ENCODE measurements around the gene MR1.
"Not testable (repeated sequence)": the region's sequence is repeated elsewhere in the genome, so short reads cannot be mapped to it uniquely, and the experiment has no call there.

The MR1 gene

DNA sequence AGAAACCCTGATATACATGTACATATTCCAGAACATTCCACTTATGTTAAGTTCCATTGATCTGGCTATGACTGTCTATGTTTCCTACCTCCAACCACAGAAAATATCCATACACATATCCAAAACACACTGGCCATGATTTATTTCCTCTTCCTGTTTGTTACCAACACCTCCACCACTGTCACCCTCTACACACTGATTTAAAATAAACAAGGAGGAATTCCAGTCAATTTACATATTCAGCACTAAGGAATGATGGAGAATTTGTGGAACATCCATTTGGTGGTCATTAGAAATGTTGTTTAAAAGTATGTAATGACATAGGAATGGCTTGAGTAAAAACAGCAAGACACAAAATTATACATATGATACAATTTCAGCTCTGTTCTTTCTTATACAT is 5.6 kb upstream of the MR1 start:
- DNase-seq (ENCODE audit: extremely low spot score, insufficient read length, low read depth) (no peak), FAIRE-seq (no peak)

DNA sequence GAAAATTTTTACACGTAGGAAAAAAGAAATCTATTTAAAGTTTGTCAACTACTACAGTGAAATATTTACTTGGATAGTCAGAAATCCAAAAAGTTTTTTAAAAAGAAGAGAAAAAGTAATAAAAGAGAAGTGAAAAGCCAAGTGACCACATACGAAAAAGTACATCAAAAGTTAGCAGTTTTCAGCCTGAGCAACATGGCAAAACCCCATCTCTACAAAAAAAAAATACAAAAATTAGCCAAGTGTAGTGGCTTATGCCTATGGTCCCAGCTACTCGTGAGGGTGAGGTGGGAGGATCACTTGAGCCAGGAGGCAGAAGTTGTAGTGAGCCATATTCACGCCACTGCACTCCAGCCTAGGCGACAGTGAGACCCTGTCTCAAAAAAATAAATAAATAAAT is 5.2 kb upstream of the MR1 start:
- DNase-seq (ENCODE audit: extremely low spot score, insufficient read length, low read depth): no peak
- no peak for FAIRE-seq

DNA sequence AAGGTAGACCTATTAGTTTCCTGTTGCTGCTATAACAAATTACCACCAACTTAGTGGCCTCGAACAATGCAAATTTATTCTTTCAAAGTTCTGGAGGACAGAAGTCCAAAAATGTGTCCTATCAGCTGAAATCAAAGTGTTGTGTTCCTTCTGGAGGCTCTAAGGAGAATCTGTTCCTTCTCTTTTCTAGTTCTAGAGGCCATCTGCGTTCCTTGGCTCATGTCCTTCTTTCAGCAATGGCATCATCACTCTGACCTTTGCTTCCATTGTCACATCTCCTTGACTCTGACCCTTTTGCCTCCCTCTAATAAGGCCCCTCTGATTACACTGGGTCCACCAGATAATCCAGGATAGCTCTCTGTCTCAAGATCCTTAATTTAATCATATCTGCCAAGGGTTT is 1.2 kb upstream of the MR1 start:
- FAIRE-seq (no peak), DNase-seq (ENCODE audit: extremely low spot score, insufficient read length, low read depth) (no peak)

DNA sequence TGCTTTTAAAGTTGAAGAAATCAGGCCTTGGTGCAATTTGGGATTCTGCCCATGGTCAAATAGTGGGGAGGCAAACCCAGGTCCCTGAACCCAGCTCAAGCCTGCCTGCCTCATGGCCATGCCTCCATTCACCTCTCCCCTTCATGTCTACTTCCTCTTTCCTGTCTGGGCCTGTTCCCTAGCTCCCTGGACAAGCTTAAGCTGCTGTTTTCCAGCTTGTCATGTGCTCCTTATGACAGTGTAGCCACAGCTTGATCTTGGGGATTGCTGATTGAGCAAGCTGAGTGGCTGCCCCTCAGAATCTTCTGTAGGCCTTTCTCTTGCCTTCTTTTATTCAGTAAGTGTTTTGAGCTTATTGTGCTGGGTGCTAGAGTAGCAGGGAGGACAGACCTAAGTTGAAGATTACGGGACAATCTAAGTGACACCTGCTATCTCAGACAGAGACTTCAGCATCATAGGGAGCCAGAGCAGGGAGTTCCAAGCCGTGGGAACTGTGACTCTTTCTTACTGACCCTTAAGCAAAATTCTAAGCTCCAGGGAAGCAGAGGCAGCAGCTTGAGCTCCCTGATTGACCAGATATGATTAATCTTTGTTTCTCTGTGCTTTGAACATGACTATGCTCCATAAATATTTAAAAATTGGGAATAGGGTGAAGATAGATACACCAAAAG is 520 bp upstream of the MR1 start:
- FAIRE-seq (peak; percentile 73), DNase-seq (ENCODE audit: extremely low spot score, insufficient read length, low read depth) (no peak)

DNA sequence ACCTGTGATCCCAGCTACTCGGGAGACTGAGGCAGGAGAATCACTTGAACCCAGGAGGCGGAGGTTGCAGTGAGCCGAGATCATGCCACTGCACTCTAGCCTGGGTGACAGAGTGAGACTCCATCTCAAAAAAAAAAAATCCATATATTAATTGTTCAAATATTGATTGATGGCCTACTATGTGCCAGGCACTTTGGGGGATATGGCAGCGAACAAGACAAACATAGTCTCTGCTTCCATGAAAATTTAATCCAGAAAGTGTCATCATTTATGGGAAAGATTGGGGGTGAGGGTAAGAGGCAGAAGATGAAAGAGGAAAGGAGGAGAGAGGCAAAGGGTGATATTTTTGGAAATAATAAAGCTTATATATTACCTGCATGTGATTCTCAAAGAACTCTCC is 1.4 kb downstream of the MR1 start:
- not testable (repeated sequence) for DNase-seq (ENCODE audit: extremely low spot score, insufficient read length, low read depth); FAIRE-seq

DNA sequence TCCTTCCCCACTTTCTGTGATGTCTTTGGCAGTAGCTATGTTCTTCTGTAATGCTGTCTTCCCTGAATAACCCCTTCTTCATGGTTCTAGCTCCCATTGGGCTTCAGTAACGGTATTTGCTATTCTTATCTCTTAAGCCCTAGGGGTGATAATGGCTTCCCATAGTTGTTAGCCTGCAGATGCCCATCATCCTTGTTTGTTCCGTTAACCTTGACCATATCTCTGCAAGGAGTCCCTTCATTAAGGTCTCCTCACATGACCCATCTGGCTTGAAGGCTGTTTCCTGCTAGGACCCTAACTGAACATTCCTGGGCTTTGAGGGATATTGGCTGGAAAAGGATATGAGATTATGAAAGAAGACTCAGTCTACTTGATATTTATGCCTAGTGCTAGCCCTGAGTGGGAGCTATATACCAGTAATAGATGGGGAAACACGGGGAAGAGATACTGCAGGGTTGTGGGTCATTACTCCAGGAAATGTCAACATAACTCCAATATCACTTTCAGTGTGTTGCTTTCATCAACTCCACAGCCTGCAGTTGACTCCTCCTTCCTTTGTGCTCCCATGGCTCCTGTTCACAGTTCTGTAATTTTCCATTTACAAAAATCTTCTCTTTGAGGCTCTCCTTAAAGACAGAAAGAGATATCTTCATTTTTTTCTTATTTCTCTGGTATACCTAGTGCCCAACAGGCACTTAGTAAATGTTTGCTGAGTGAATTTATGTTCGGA is 2.5 kb downstream of the MR1 start:
- DNase-seq (ENCODE audit: extremely low spot score, insufficient read length, low read depth): no peak
- FAIRE-seq: no peak

DNA sequence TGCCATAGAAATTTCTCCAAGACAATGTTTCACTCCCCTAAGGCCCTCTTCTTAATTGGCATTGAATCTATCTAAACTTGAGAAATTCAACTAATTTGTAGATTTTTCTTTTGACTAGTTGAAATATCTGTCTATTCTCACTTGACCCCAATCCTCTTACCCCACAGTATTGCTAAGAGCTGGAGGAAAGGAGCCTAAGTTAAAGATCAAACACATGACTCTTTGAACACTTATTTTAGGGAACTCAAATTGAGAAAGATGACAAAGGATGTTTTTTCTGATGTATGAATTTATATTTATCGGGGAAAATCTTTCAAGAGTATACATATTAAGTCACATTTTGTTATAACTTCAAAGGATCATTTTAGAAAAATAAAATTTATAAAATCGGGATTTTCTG is 3.6 kb downstream of the MR1 start:
- no peak for DNase-seq (ENCODE audit: extremely low spot score, insufficient read length, low read depth)
- no peak for FAIRE-seq

DNA sequence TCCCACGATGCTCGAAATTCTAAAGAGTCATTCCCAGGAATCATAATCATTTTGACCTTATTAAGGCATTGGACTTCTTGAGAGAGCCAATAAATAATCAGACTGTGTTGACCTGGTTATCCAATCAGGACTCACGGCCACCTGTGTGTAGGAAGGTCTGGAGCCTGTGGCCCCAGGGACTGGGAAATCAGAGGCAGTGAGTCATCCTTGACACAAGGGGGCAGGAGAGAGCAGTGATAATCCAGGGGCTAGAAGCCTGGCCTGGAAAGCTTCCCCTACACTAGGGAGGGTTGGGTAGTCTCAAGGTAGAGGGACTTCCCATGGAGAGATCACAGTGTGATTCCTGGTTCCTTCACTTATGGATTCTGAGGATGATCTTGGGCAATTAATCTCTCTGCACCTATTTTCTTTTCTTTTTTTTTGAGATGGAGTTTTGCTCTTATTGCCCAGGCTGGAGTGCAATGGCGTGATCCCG is 4.7 kb downstream of the MR1 start:
- FAIRE-seq (peak; percentile 87), DNase-seq (ENCODE audit: extremely low spot score, insufficient read length, low read depth) (no peak)

DNA sequence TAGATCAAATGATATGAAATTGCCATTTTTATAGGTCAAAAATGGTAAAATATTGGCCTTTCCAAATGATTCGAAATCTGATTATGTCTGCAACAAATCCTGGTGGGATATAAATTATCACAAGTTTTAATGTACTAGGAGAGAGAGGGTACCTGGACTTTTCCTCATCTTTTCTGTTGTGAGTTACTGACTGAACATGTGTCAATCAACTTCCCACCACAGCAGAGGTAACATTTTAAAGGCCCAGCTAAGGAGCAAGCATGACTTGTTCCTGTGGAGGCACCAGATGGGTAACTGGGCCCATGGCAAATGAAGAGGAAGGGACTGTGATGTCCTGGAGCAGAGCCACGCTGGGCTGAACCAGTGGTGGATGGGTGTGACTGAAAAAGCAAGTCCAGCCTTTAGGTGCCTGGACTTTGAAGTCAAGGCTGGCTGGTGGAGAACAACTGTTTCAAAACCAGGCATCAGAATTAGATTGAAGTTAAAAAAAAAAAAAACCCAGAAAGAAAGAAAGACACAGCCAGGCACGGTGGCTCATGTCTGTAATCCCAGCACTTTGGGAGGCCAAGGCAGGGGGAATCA is 6.6 kb downstream of the MR1 start:
- DNase-seq (ENCODE audit: extremely low spot score, insufficient read length, low read depth): no peak
- FAIRE-seq: no peak

DNA sequence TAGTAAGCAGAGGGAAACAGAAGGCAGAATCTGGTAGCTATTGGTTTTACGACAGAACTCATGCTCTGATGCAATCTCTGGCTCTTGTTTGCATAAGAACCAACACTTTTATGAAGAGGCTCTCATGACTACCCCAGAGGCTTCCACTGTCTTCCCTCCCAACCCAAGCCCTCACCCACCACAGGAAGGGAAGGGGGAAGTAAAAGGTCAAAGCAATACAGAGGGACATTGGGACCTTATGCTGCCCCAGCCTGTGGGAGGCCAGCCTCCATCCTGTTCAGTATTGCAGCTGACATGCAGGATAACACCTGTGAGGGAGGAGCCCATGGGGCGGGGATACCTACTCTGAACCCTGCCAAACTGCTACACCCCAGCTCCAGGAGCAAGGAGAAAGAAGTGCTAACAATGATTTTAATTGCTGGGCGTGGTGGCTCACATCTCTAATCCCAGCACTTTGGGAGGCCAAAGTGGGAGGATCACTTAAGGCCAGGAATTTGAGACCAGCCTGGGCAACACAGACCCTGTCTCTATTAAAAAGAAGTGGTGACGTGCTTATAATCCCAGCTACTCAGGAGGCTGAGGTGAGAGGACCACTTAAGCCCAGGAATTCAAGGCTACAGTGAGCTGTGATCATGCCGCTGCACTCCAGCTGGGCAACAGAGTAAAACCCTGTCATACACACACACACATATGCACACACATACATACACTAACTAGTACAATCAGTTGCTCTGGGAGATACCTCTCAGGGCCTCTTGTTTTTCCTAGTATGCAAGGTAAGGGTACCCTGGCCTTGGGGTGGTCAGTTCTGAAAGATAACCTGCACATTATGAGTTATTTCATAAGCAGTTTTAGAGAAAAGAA is 9.5 kb downstream of the MR1 start:
- FAIRE-seq (no peak), DNase-seq (ENCODE audit: extremely low spot score, insufficient read length, low read depth) (no peak)

DNA sequence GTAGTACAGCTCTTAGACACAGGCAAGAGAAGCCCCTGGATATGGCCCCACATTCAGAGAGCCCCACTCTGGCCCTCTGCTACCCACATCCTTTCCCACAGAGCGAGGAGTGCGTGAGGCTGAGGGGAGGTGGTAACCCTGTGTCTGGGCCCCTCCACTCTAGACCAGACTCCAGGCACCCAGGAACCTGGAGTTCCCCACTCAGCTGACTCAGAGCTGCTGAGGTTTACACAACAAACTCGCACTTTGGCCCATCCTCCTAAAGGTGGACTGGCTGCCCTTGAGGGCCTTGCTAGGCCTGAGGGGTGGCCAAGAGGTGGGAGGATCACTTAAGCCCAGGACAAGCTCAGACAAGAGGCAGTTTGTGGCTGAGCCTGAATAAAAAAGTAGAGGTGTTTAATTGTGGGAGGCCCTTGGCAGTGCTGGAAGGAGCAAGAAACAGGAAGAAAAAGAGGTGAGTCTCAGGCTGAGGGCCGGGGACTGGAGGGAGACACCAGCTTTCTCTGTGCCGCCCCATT is 10.7 kb downstream of the MR1 start:
- DNase-seq (ENCODE audit: extremely low spot score, insufficient read length, low read depth): no peak
- FAIRE-seq: peak; percentile 78

DNA sequence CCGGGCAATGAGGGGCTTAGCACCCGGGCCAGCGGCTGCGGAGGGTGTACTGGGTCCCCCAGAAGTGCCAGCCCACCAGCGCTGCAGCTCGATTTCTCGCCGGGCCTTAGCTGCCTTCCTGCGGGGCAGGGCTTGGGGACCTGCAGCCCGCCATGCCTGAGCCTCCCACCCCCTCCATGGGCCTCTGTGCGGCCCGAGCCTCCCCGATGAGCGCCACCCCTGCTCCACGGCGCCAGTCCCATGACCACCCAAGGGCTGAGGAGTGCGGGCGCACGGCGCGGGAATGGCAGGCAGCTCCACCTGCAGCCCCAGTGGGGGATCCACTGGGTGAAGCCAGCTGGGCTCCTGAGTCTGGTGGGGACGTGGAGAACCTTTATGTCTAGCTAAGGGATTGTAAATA is 12.2 kb downstream of the MR1 start:
- not testable (repeated sequence) for FAIRE-seq; DNase-seq (ENCODE audit: extremely low spot score, insufficient read length, low read depth)

DNA sequence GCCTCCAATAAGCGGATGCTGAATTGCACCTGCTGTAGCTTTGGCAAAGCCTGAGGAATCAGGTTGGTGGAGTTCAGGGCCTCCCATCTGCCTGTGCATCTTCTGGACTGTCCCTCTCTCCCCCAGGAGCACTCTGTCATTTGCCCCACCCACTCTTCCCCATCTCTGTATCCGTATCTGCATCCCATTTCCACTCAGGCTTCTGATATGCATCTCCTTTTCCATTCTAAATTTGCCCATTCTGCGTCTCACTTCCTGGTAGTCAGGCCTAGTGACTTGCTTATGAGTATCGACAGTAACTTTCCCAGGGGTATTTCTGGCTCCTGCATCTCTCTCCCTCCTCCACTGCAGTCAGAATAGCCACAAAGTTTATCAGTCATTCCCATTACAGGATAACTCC is 15.6 kb downstream of the MR1 start:
- no peak for DNase-seq (ENCODE audit: extremely low spot score, insufficient read length, low read depth)
- FAIRE-seq: no peak

DNA sequence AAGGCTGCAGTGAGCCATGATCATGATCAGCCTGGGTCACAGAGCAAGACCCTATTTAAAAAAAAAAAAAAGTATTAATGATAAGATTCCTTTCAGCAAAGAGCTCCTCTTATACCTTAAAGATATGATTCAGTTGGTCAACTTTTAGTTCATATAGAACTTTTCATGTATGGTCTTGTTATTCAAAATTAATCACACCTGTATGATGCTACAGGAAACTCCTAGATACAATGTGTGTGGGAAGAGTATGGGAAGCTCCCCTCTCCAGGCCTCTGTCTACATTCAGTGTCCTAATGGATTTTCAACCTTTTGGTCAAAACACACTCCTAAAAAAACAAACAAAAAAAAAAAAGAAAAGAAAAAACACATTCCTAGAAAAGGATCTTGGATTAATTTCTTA is 17.1 kb downstream of the MR1 start:
- FAIRE-seq (no peak), DNase-seq (ENCODE audit: extremely low spot score, insufficient read length, low read depth) (no peak)

DNA sequence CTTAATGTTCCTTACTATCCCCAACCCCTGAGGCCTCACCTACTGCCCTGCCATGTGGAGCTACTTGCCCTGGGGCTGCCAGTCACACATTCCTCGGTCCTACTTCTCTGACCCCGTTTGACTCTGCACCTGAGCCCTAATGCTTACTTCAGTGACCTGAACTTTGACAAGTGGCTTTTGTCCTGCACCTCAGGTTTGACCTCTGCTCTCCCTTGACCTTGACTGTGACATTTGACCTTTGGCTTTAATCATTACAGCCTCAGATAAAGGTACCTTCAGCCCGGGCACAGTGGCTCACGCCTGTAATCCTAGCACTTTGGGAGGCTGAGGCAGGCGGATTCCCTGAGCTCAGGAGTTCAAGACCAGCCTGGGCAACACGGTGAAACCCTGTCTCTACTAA is 22.8 kb downstream of the MR1 start:
- FAIRE-seq: no peak
- no peak for DNase-seq (ENCODE audit: extremely low spot score, insufficient read length, low read depth)

DNA sequence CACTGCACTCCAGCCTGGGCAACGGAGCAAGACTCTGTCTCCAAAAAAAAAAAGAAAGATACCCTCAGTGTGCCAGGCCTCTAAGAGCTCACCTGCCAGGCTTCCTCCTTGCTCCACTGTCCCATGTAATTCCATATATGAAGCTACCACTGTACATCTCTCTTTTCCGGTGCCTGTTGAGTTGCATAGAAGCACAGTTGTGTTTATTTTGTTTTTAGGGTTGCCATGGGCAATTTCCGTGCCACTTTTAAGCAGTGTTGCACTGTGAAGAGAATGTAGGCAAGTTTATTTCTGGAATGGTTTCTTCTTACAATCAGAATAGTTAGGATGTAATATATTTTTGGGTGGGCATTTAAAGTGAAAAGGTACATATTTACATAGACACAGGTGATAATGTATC is 23.3 kb downstream of the MR1 start:
- FAIRE-seq: no peak

DNA sequence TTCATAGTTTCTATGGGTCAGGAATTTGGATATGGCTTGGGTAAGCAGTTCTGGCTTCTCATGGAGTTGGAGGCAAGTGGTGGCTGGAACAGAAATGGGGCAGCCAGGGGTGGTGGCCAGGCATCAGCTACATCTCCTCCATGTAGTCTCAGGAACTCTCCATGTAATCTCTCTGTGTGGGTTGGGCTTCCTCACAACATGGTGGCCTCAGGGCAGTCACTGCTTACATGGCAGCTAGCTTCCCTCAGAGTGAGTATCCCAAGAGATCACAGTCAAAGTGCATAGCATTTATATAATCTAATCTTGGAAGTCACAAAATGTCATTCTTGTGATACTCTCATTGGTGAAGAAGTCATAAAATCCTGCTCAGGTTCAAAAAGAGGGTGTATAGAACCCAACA is 25.7 kb downstream of the MR1 start:
- FAIRE-seq (no peak), DNase-seq (ENCODE audit: extremely low spot score, insufficient read length, low read depth) (no peak)

More for the DNA sequence above, 23.3 kb downstream of the MR1 start:
- no peak for DNase-seq (ENCODE audit: extremely low spot score, insufficient read length, low read depth)

DNA sequence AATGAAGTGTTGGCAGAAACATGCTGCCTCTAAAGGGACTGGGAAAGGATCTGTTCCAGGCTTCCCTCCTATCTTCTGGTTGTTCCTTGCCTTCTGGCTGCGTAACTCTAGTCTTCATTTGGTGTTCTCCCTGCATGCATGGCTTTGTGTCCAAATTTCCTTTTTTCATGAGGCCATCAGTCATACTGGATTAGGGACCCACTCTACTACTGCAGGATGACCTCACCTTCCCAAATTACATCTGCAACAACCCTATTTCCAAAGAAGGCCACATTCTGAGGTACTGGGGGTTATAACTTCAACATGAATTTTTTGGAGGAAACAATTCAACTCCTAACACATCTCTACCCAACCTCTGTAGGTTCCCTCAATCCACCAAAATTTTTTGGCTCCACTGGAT is 26.3 kb downstream of the MR1 start:
- FAIRE-seq (no peak), DNase-seq (ENCODE audit: extremely low spot score, insufficient read length, low read depth) (no peak)

DNA sequence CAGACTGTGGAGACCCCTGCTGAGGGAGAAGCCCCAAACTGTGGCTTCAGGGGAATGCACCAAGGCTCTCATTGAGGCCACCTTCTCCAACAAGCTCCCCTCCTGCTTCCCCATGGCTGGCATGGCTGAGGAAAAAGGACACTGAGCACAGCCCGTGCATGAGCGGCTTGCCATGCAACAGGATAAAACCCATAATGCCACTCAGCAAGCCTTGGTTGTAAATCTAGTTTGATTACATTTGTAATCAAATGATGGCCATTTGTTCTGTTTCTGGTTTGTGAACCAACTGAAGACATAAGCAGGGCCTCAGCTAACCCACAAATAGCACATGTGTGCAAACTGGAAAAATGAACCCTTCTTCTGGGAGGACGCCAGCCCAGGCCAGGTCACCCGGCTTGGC is 27.2 kb downstream of the MR1 start:
- not testable (repeated sequence) for FAIRE-seq; DNase-seq (ENCODE audit: extremely low spot score, insufficient read length, low read depth)

DNA sequence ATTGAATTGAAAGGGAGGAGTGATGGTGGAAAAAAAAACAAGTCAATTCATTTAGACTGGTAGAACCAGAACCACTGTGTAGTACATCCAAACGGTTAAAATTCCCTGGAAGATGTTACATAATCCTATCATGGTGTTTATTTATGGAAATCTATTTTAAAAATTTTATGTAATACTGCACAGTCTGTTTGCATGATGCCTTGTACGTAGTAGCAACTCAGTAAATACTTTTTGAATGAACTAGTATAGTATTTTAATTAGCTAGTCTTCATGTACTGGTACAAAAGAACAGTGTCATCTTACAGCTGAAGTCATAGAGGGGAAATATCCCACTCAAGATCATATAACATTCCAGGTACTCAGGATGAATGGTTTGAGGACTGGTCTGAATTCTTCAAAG is 27.7 kb downstream of the MR1 start:
- FAIRE-seq (no peak), DNase-seq (ENCODE audit: extremely low spot score, insufficient read length, low read depth) (no peak)
